ENCODE measurements around the gene KNSTRN. TPM values are rescaled to one million over a fixed set of nuclear protein-coding genes. Genes with fewer than 3 reads are reported as not detected.
A peak's percentile ranks its signal among the peaks of the same experiment; 100 is the strongest.

The KNSTRN gene
- total and polyA plus RNA-seq, 4 donors, result 7.5 to 16.6 (median 14.0) TPM

- H3K27me3 ChIP-seq (ENCODE audit: control insufficient read depth in 3 of 3, insufficient read depth in 3 of 3, low read length in 2 of 3), result no peaks in the 10 kb centered on the region
- no peak overlapping the region for H3K4me3 ChIP-seq
- no peaks in the 10 kb centered on the region for H3K36me3 ChIP-seq (ENCODE audit: control insufficient read depth in 4 of 4, insufficient read depth in 4 of 4, low read length in 4 of 4)
- H3K4me1 ChIP-seq (ENCODE audit: control insufficient read depth in 5 of 5, insufficient read depth in 5 of 5, low read length in 5 of 5), result peaks cover 0 to 13% (median 0%) of the 10 kb centered on the region in 5 donors
- TF ChIP-seq CTCF (IDR thresholded peaks at IDR 0.05; ENCODE audit: control extremely low read depth, extremely low read depth), result no peak
- H3K9ac ChIP-seq (ENCODE audit: insufficient read depth in 1 of 2, low read length in 2 of 2), result no peak overlapping the region
- ATAC-seq (ENCODE audit: insufficient read depth, low FRiP score) (no peak), DNase-seq (no peak)
- H3K27ac ChIP-seq (ENCODE audit: low read depth in 1 of 2, low read length in 1 of 2), result no peak overlapping the region
- no peaks in the 10 kb centered on the region for H3K9me3 ChIP-seq (ENCODE audit: control insufficient read depth in 4 of 4, insufficient read depth in 3 of 4, low read length in 3 of 4)
- 94 to 96% methylated on average over 13 of the region's 13 CpGs for WGBS, 2 donors
Measured at GRCh38 chr15:40369971-40370370, 12.6 kb upstream of the KNSTRN start.

- Histone ChIP-seq H3K4me1 (ENCODE audit: control insufficient read depth in 5 of 5, insufficient read depth in 5 of 5, low read length in 5 of 5) (peaks cover 0 to 6% (median 0%) of the 10 kb centered on the region in 5 donors), H3K36me3 (ENCODE audit: control insufficient read depth in 4 of 4, insufficient read depth in 4 of 4, low read length in 4 of 4) (no peaks in the 10 kb centered on the region), H3K27ac (ENCODE audit: low read depth in 1 of 2, low read length in 1 of 2) (no peak overlapping the region), H3K9ac (ENCODE audit: insufficient read depth in 1 of 2, low read length in 2 of 2) (no peak overlapping the region), H3K4me3 (no peak overlapping the region), H3K27me3 (ENCODE audit: control insufficient read depth in 3 of 3, insufficient read depth in 3 of 3, low read length in 2 of 3) (peaks cover 0 to 2% (median 0%) of the 10 kb centered on the region in 3 donors), H3K9me3 (ENCODE audit: control insufficient read depth in 4 of 4, insufficient read depth in 3 of 4, low read length in 3 of 4) (no peaks in the 10 kb centered on the region)
- whole genome bisulfite sequencing, 2 donors, result 43 to 63% methylated on average over 2 of the region's 2 CpGs
- no peak for TF ChIP-seq CTCF (IDR thresholded peaks at IDR 0.05; ENCODE audit: control extremely low read depth, extremely low read depth)
- DNase-seq, result peak in 1 of 3 donors; percentile 39
- peak; percentile 28 for ATAC-seq (ENCODE audit: insufficient read depth, low FRiP score)
Measured at GRCh38 chr15:40372981-40373380, 9.5 kb upstream of the KNSTRN start.

GRCh38 chr15:40377606-40378005 lies 4.9 kb upstream of the KNSTRN start:
- no peak for DNase-seq
- H3K4me3 ChIP-seq, result no peak overlapping the region
- H3K9me3 ChIP-seq (ENCODE audit: control insufficient read depth in 4 of 4, insufficient read depth in 3 of 4, low read length in 3 of 4), result no peaks in the 10 kb centered on the region
- ATAC-seq (ENCODE audit: insufficient read depth, low FRiP score), result no peak
- WGBS, 2 donors, result 76 to 86% methylated on average over 3 of the region's 3 CpGs
- peaks cover 0 to 2% (median 0%) of the 10 kb centered on the region in 3 donors for H3K27me3 ChIP-seq (ENCODE audit: control insufficient read depth in 3 of 3, insufficient read depth in 3 of 3, low read length in 2 of 3)
- peaks cover 0 to 2% (median 0%) of the 10 kb centered on the region in 5 donors for H3K4me1 ChIP-seq (ENCODE audit: control insufficient read depth in 5 of 5, insufficient read depth in 5 of 5, low read length in 5 of 5)
- no peak overlapping the region for H3K27ac ChIP-seq (ENCODE audit: low read depth in 1 of 2, low read length in 1 of 2)
- TF ChIP-seq CTCF (IDR thresholded peaks at IDR 0.05; ENCODE audit: control extremely low read depth, extremely low read depth), result no peak
- H3K9ac ChIP-seq (ENCODE audit: insufficient read depth in 1 of 2, low read length in 2 of 2), result no peak overlapping the region
- no peaks in the 10 kb centered on the region for H3K36me3 ChIP-seq (ENCODE audit: control insufficient read depth in 4 of 4, insufficient read depth in 4 of 4, low read length in 4 of 4)

GRCh38 chr15:40379374-40379773 lies 3.1 kb upstream of the KNSTRN start:
- ATAC-seq (ENCODE audit: insufficient read depth, low FRiP score), result no peak
- no peak overlapping the region for H3K9ac ChIP-seq (ENCODE audit: insufficient read depth in 1 of 2, low read length in 2 of 2)
- peak overlapping the region in 1 of 2 donors; percentile 72 for H3K27ac ChIP-seq (ENCODE audit: low read depth in 1 of 2, low read length in 1 of 2)
- no peaks in the 10 kb centered on the region for H3K36me3 ChIP-seq (ENCODE audit: control insufficient read depth in 4 of 4, insufficient read depth in 4 of 4, low read length in 4 of 4)
- no peaks in the 10 kb centered on the region for H3K9me3 ChIP-seq (ENCODE audit: control insufficient read depth in 4 of 4, insufficient read depth in 3 of 4, low read length in 3 of 4)
- TF ChIP-seq CTCF (IDR thresholded peaks at IDR 0.05; ENCODE audit: control extremely low read depth, extremely low read depth), result no peak
- WGBS, 2 donors, result 83 to 87% methylated on average over 4 of the region's 4 CpGs
- H3K4me3 ChIP-seq, result no peak overlapping the region
- no peak for DNase-seq
- H3K4me1 ChIP-seq (ENCODE audit: control insufficient read depth in 5 of 5, insufficient read depth in 5 of 5, low read length in 5 of 5), result peaks cover 0 to 8% (median 4%) of the 10 kb centered on the region in 5 donors
- H3K27me3 ChIP-seq (ENCODE audit: control insufficient read depth in 3 of 3, insufficient read depth in 3 of 3, low read length in 2 of 3), result peaks cover 0 to 2% (median 0%) of the 10 kb centered on the region in 3 donors

Data from lung (tissue), 12 donors.